Skeletal muscle satellite cell (primary cell): ENCODE measurements around the gene GRID2.

ENCODE experiments used
- H3K27me3 ChIP-seq: 2 replicates; pipeline ENCODE4 v1.7.0; 2013; ENCODE audit warnings: low read length; ENCODE audit not compliant: control insufficient read depth, insufficient read depth
- H3K36me3 ChIP-seq: 2 replicates; pipeline ENCODE4 v1.7.0; 2013; ENCODE audit warnings: mild to moderate bottlenecking, control low read depth, low read length; ENCODE audit not compliant: insufficient read depth
- H3K4me1 ChIP-seq: 2 replicates; pipeline ENCODE4 v1.7.0; 2013; ENCODE audit warnings: low read length; ENCODE audit not compliant: control insufficient read depth, insufficient read depth
- H3K4me2 ChIP-seq: 2 replicates; pipeline ENCODE4 v1.7.0; 2013; ENCODE audit warnings: mild to moderate bottlenecking, low read length
- H3K4me3 ChIP-seq: 2 replicates; pipeline ENCODE4 v1.7.0; 2013; ENCODE audit warnings: low read length
- H3K9ac ChIP-seq: 2 replicates; pipeline ENCODE4 v1.7.0; 2013; ENCODE audit warnings: mild to moderate bottlenecking, low read depth, low read length, moderate library complexity
- H3K9me3 ChIP-seq: replicated peaks from 2 replicates; pipeline ENCODE4 v1.7.0; 2013; ENCODE audit warnings: mild to moderate bottlenecking, control low read depth, low read length

The GRID2 gene

DNA sequence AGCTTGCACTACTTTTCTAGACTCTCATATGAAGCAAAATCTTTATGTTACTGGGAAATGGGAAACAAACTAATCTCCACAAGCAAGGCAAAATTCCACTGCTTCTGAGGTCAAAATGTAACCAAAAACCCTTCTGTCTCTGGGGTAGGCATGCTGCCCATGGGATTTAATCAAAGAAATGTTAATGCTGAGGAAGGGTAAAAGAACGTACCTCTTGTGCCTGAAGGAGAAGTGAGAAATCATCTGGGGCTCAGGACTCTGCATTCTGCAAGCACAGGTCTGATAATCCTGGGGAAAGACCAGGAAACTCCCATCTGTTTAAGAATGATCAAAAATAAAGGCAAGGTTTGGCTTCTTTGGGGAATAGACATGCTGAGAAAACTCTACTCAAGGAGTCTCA is 184.7 kb downstream of the GRID2 start:
- no peaks in the 10 kb centered on the region for H3K36me3 ChIP-seq
- no peak overlapping the region for H3K4me2 ChIP-seq
- H3K4me1 ChIP-seq = no peaks in the 10 kb centered on the region
- H3K9me3 ChIP-seq = no peaks in the 10 kb centered on the region
- no peak overlapping the region for H3K9ac ChIP-seq
- H3K27me3 ChIP-seq = no peaks in the 10 kb centered on the region
- H3K4me3 ChIP-seq = no peak overlapping the region

DNA sequence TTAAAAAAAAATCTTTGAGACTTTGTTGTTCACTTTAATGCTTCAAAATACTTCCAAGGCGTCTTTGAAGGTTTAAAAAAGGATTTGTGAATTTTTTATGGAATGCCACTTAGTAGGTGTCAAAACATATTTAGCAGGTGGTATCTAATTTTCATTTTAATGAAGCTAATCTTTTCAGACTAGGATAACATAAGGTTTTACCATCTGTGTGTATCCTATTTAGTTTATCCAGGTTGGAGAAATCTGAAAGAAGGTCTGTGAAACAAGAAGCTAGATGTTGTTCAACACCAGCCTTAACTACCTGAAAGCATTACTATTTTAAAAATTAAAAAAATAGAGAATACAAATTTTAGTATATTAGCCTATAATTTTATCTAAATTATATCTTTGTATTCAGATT is 193.4 kb downstream of the GRID2 start:
- Histone ChIP-seq H3K9ac (no peak overlapping the region), H3K4me2 (no peak overlapping the region), H3K4me3 (no peak overlapping the region), H3K27me3 (no peaks in the 10 kb centered on the region), H3K9me3 (no peaks in the 10 kb centered on the region), H3K36me3 (no peaks in the 10 kb centered on the region), H3K4me1 (no peaks in the 10 kb centered on the region)

DNA sequence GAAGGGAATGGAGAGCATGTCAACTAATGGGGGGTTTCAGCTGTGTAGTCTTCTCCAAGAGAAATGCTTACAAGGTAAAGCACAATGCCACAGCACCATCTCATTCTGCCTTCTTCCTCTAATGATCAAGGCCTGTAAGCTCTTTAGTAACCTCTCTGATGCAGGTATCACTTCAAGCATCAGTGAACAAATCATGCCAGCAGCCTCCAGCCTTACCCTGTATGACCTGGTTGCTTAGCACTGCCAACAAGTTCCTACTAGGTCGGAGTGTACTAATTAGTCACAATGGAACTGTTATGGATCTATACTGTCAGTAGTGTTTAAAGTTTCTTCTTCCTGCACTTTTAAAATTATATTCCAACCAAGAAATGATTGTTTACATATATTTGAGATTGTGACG is 197.7 kb downstream of the GRID2 start:
- no peaks in the 10 kb centered on the region for H3K4me1 ChIP-seq
- no peak overlapping the region for H3K4me3 ChIP-seq
- H3K9me3 ChIP-seq = no peaks in the 10 kb centered on the region
- H3K27me3 ChIP-seq = no peaks in the 10 kb centered on the region
- H3K9ac ChIP-seq = no peak overlapping the region
- H3K36me3 ChIP-seq = no peaks in the 10 kb centered on the region
- no peak overlapping the region for H3K4me2 ChIP-seq

DNA sequence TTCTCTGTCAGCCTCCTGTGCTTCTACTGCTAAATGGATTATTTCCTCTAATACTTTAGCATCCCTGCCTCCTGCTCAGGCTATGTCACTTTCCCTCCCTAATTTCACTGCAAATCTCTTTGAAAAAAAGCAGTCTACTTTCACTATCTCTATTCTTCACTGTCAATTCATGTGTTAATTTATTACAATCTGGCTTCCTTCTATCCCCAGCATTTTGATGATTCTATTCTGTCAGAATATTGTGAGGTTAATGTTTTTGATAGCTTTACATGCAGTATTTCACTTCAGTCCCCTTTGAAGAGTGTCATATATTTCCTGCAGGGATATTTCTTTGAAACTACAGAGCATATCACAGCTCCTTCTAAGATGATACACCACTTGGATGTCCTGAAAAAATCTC is 203.2 kb downstream of the GRID2 start:
- H3K4me2 ChIP-seq = no peak overlapping the region
- H3K36me3 ChIP-seq = no peaks in the 10 kb centered on the region
- H3K9me3 ChIP-seq = no peaks in the 10 kb centered on the region
- no peak overlapping the region for H3K9ac ChIP-seq
- H3K4me1 ChIP-seq = no peaks in the 10 kb centered on the region
- no peak overlapping the region for H3K4me3 ChIP-seq
- H3K27me3 ChIP-seq = no peaks in the 10 kb centered on the region

DNA sequence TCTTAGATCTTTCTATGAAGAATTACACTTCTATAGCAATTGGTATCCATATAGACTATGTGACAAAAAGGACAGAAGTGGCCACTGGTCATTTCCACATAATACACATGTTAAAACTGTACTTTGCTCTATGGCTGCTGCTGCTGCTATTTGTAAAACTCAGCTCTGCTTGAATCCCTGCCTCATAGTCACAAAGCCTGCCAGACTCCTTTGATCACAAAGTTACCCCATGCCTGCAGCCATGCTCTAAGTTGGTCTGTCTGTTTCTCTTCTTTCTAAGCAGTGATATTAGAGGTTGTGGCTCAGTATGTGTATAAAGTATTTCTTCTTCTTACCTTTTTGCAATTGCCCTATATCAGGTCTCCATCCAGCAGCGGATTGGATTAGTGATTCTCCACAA is 210.9 kb downstream of the GRID2 start:
- Histone ChIP-seq H3K36me3 (no peaks in the 10 kb centered on the region), H3K9me3 (no peaks in the 10 kb centered on the region), H3K4me3 (no peak overlapping the region), H3K4me1 (no peaks in the 10 kb centered on the region), H3K27me3 (no peaks in the 10 kb centered on the region), H3K4me2 (no peak overlapping the region), H3K9ac (no peak overlapping the region)

DNA sequence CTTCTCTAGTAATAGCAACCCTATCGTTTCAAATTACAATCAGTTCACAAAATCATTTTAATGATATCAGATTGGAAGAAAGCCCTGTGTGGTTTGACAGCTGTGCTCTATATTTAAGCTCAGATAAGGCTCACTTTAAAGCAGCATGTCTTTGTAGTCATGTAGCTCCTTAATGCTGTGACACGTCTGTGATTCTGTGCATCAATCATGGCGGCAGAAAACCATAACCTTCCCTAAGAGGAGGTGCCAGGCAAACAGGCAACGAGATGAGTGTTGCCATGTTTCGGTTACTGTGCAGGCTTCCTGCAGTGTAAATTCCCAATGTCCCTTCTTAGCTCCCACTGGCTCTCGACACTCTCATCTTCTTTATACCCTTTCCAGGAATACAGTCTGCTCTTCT is 212.7 kb downstream of the GRID2 start:
- Histone ChIP-seq H3K36me3 (no peaks in the 10 kb centered on the region), H3K9me3 (peaks cover 4% of the 10 kb centered on the region), H3K27me3 (no peaks in the 10 kb centered on the region), H3K4me3 (no peak overlapping the region), H3K4me1 (no peaks in the 10 kb centered on the region), H3K4me2 (no peak overlapping the region), H3K9ac (no peak overlapping the region)

DNA sequence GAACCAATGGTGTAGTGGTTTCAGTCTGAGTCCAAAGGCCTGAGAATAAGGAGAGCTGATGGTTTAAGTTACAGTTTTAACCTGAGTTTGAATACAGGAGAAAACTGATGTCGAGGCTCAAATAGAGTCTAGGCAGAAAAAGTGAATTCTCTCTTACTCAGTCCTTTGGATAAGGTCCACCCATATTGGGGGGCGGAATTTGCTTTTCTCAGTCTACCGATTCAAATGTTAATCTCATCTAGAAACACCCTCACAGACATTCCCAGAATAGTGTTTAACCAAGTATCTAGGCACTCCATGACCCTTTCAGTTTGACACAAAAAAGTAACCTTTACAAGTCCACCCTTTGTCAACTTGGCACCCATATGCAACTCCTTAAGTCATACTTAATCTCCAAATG is 216.0 kb downstream of the GRID2 start:
- H3K27me3 ChIP-seq = no peaks in the 10 kb centered on the region
- no peak overlapping the region for H3K4me3 ChIP-seq
- no peak overlapping the region for H3K9ac ChIP-seq
- H3K9me3 ChIP-seq = peaks cover 4% of the 10 kb centered on the region
- no peaks in the 10 kb centered on the region for H3K36me3 ChIP-seq
- H3K4me1 ChIP-seq = no peaks in the 10 kb centered on the region
- no peak overlapping the region for H3K4me2 ChIP-seq

DNA sequence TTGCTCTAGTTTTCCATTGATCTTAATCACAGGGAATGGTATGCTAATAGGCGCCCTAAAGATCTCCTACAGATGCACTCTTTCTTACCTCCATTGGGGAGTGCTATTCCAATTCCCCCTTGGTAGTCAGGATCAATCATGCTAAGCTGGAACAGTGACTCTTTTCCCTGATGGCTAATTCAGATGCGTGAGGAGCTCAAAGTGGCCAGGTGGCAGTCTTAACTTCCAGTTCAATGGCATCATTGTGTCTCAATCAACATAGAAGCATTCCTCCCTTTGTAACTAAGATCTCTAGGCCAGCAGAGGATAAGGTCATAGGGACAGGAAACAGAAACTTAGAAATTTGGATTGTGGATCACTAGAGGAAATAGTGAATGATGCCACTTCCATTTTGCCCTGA is 216.8 kb downstream of the GRID2 start:
- H3K9me3 ChIP-seq = peaks cover 4% of the 10 kb centered on the region
- no peaks in the 10 kb centered on the region for H3K27me3 ChIP-seq
- H3K4me1 ChIP-seq = no peaks in the 10 kb centered on the region
- H3K9ac ChIP-seq = no peak overlapping the region
- no peak overlapping the region for H3K4me2 ChIP-seq
- no peaks in the 10 kb centered on the region for H3K36me3 ChIP-seq
- H3K4me3 ChIP-seq = no peak overlapping the region

DNA sequence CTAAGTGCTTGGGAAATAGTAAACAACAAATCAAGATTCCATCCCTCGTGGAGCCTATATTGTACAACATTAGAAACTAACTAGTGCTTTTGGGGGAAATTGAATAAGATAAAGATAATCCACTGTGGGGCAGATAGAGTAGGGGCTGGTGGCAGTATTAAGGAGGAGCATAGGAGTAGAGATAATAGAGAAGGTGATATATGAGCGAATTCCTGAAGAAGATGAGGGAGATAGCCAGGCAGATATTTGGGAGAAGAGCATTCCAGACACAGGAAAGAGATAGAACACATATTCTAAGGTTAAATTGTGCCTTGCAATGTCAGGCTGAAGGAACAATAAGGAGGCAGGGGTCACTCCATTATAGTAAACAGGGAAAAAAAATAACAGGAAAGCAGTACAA is 218.2 kb downstream of the GRID2 start:
- H3K9ac ChIP-seq = no peak overlapping the region
- H3K4me3 ChIP-seq = no peak overlapping the region
- H3K4me2 ChIP-seq = no peak overlapping the region

DNA sequence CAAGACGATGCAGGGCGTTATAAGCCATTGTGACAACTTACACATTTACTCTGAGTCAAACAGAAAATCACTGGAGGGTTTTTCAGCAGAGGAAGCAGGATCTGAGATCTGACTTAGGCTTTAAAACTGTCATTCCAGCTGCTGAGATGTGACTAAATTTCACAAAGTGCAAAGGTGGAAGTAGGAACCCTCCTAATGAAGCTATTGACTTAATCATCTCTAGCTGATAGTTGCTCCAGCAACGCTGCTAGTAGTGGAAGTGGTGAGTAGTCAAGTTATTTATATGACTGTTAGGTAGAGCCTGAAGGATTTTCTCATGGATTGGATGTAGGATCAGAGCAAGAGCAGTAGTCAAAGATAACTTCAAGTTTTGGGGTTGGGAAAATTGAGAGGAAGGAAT is 218.6 kb downstream of the GRID2 start:
- H3K36me3 ChIP-seq = no peaks in the 10 kb centered on the region
- H3K4me1 ChIP-seq = no peaks in the 10 kb centered on the region
- H3K27me3 ChIP-seq = no peaks in the 10 kb centered on the region
- H3K4me3 ChIP-seq = no peak overlapping the region
- H3K9me3 ChIP-seq = peaks cover 4% of the 10 kb centered on the region
- no peak overlapping the region for H3K9ac ChIP-seq
- H3K4me2 ChIP-seq = no peak overlapping the region

More for the DNA sequence above, 218.2 kb downstream of the GRID2 start:
- Histone ChIP-seq H3K27me3 (no peaks in the 10 kb centered on the region), H3K36me3 (no peaks in the 10 kb centered on the region), H3K9me3 (peaks cover 4% of the 10 kb centered on the region), H3K4me1 (no peaks in the 10 kb centered on the region)

DNA sequence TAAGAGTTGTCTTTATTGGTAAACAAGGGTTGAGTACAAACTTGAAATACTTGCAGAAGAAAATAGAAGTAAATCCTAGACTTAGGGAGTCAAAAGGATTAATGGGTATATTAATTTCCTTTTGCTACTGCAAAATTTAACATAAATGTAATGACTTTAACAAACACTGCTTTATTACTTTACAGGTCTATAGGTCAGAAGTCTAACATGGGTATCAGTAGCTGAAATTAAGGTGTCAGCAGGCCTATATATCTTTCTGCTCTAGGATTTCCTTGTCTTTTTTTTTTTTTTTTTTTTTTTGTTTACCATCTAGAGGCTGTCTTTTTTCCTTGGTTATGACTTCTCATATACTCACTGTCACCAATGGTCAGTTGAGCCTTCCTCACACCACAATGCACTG is 220.4 kb downstream of the GRID2 start:
- no peaks in the 10 kb centered on the region for H3K36me3 ChIP-seq
- H3K4me2 ChIP-seq = no peak overlapping the region
- no peak overlapping the region for H3K4me3 ChIP-seq
- no peaks in the 10 kb centered on the region for H3K4me1 ChIP-seq
- no peaks in the 10 kb centered on the region for H3K27me3 ChIP-seq
- no peak overlapping the region for H3K9ac ChIP-seq
- H3K9me3 ChIP-seq = peaks cover 4% of the 10 kb centered on the region

DNA sequence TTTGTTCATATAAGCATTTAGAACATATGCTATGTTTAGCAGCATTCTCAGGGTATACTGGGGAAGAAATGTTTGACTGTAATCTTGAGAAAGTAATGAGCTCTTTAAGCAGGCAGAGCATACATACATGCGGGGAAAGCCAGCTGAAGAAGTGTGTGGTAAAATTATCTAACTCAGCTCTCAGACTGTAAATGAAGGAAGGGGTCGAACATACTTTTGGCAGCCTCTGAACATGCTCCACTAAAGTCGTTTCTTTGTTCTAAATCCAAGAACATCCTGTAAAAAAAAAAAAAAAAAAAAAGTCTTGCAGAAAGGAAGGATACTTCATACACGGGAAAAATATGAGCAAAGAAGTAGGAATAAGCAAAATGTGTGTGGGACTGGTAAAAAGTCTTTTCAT is 224.8 kb downstream of the GRID2 start:
- Histone ChIP-seq H3K27me3 (no peaks in the 10 kb centered on the region), H3K4me1 (no peaks in the 10 kb centered on the region), H3K9me3 (no peaks in the 10 kb centered on the region), H3K4me3 (no peak overlapping the region), H3K36me3 (no peaks in the 10 kb centered on the region), H3K4me2 (no peak overlapping the region), H3K9ac (no peak overlapping the region)
